Panc1 (cell line): ENCODE data around the gene FGF21.

Source experiments
- CTCF ChIP-seq: fragments of 450-650 bp; IDR thresholded peaks from 2 replicates; pipeline ENCODE4 v1.5.1; 2017; ENCODE audit warnings: mild to moderate bottlenecking
- REST ChIP-seq, 2 experiments: IDR thresholded peaks; 2 replicates each; pipeline ENCODE4 v1.6.1; 2011 to 2012; ENCODE audit warnings: low read depth in 2 of 2, control low read depth in 1 of 2, low read length in 1 of 2, mild to moderate bottlenecking in 1 of 2, moderate library complexity in 1 of 2; ENCODE audit not compliant: insufficient read depth in 1 of 2

GRCh38 chr19:48711106-48711662 lies 44.1 kb upstream of the FGF21 start:
- TF ChIP-seq REST (IDR thresholded peaks at IDR 0.05; ENCODE audit: insufficient read depth in 1 of 2, low read depth in 2 of 2, low read length in 1 of 2) = no peak
- TF ChIP-seq CTCF = no peak
